Adipocyte (in vitro differentiated cells): Measurements from ENCODE around the gene SORCS2.

Source experiments
- DNase-seq: peaks from one replicate; pipeline ENCODE4 v3.0.0-alpha.2; 2015; ENCODE audit warnings: low read depth
- H3K27me3 ChIP-seq: replicated peaks from 2 replicates; pipeline ENCODE4 v1.7.0; 2013; ENCODE audit warnings: mild to moderate bottlenecking, low read length, moderate library complexity; ENCODE audit not compliant: control insufficient read depth, insufficient read depth
- H3K36me3 ChIP-seq: 2 replicates; pipeline ENCODE4 v1.7.0; 2013; ENCODE audit warnings: low read length, mild to moderate bottlenecking, moderate library complexity; ENCODE audit not compliant: control insufficient read depth, insufficient read depth, severe bottlenecking
- H3K4me1 ChIP-seq: 2 replicates; pipeline ENCODE4 v1.7.0; 2013; ENCODE audit warnings: mild to moderate bottlenecking, low read length, moderate library complexity; ENCODE audit not compliant: control insufficient read depth, insufficient read depth
- H3K4me3 ChIP-seq: 2 replicates; pipeline ENCODE4 v1.7.0; 2013; ENCODE audit warnings: mild to moderate bottlenecking, low read length, moderate library complexity
- H3K9ac ChIP-seq: 2 replicates; pipeline ENCODE4 v1.7.0; 2013; ENCODE audit warnings: mild to moderate bottlenecking, low read length, moderate library complexity
- H3K9me3 ChIP-seq: 2 replicates; pipeline ENCODE4 v1.7.0; 2013; ENCODE audit warnings: mild to moderate bottlenecking, low read length, moderate library complexity; ENCODE audit not compliant: control insufficient read depth

The SORCS2 gene

GRCh38 chr4:7276515-7276914 lies 84.2 kb downstream of the SORCS2 start:
- no peak for DNase-seq
- peaks cover 8% of the 10 kb centered on the region for H3K4me1 ChIP-seq
- no peaks in the 10 kb centered on the region for H3K36me3 ChIP-seq
- no peak overlapping the region for H3K9ac ChIP-seq
- no peaks in the 10 kb centered on the region for H3K9me3 ChIP-seq
- H3K27me3 ChIP-seq: peaks cover 13% of the 10 kb centered on the region
- no peak overlapping the region for H3K4me3 ChIP-seq

GRCh38 chr4:7278071-7278765 lies 85.9 kb downstream of the SORCS2 start:
- Histone ChIP-seq H3K27me3 (peaks cover 6% of the 10 kb centered on the region), H3K4me3 (no peak overlapping the region), H3K9ac (no peak overlapping the region), H3K36me3 (no peaks in the 10 kb centered on the region), H3K9me3 (no peaks in the 10 kb centered on the region), H3K4me1 (peaks cover 8% of the 10 kb centered on the region)
- no peak for DNase-seq

- Histone ChIP-seq H3K27me3 (peaks cover 6% of the 10 kb centered on the region), H3K4me3 (no peak overlapping the region), H3K4me1 (peaks cover 4% of the 10 kb centered on the region), H3K9me3 (no peaks in the 10 kb centered on the region), H3K9ac (no peak overlapping the region), H3K36me3 (no peaks in the 10 kb centered on the region)
- no peak for DNase-seq
These were observed 86.6 kb downstream of the SORCS2 start for GRCh38 chr4:7278981-7279380.

GRCh38 chr4:7279902-7280301 lies 87.6 kb downstream of the SORCS2 start:
- Histone ChIP-seq H3K4me3 (no peak overlapping the region), H3K9ac (no peak overlapping the region), H3K4me1 (peaks cover 3% of the 10 kb centered on the region), H3K36me3 (no peaks in the 10 kb centered on the region), H3K9me3 (no peaks in the 10 kb centered on the region), H3K27me3 (peaks cover 6% of the 10 kb centered on the region)
- no peak for DNase-seq

GRCh38 chr4:7280926-7281690 lies 88.8 kb downstream of the SORCS2 start:
- Histone ChIP-seq H3K4me3 (no peak overlapping the region), H3K27me3 (peaks cover 12% of the 10 kb centered on the region), H3K9me3 (no peaks in the 10 kb centered on the region), H3K36me3 (no peaks in the 10 kb centered on the region), H3K4me1 (peaks cover 3% of the 10 kb centered on the region), H3K9ac (no peak overlapping the region)
- DNase-seq: peak; percentile 37

- Histone ChIP-seq H3K27me3 (peaks cover 19% of the 10 kb centered on the region), H3K9me3 (no peaks in the 10 kb centered on the region), H3K36me3 (no peaks in the 10 kb centered on the region), H3K9ac (no peak overlapping the region), H3K4me3 (no peak overlapping the region), H3K4me1 (peaks cover 3% of the 10 kb centered on the region)
- DNase-seq: peak; percentile 21
These were observed 89.6 kb downstream of the SORCS2 start for GRCh38 chr4:7281691-7282665.

GRCh38 chr4:7282786-7283440 lies 90.6 kb downstream of the SORCS2 start:
- peaks cover 3% of the 10 kb centered on the region for H3K4me1 ChIP-seq
- no peaks in the 10 kb centered on the region for H3K36me3 ChIP-seq
- H3K27me3 ChIP-seq: peaks cover 29% of the 10 kb centered on the region
- H3K4me3 ChIP-seq: no peak overlapping the region
- H3K9me3 ChIP-seq: no peaks in the 10 kb centered on the region
- no peak overlapping the region for H3K9ac ChIP-seq
- no peak for DNase-seq

- Histone ChIP-seq H3K9me3 (no peaks in the 10 kb centered on the region), H3K27me3 (peaks cover 40% of the 10 kb centered on the region), H3K4me3 (no peak overlapping the region), H3K9ac (no peak overlapping the region), H3K4me1 (peaks cover 3% of the 10 kb centered on the region), H3K36me3 (no peaks in the 10 kb centered on the region)
- no peak for DNase-seq
These were observed 93.1 kb downstream of the SORCS2 start for GRCh38 chr4:7285244-7286094.

- no peaks in the 10 kb centered on the region for H3K9me3 ChIP-seq
- no peaks in the 10 kb centered on the region for H3K36me3 ChIP-seq
- peaks cover 41% of the 10 kb centered on the region for H3K27me3 ChIP-seq
- no peaks in the 10 kb centered on the region for H3K4me1 ChIP-seq
- no peak overlapping the region for H3K4me3 ChIP-seq
- H3K9ac ChIP-seq: no peak overlapping the region
- DNase-seq: no peak
These were observed 93.8 kb downstream of the SORCS2 start for GRCh38 chr4:7286170-7286569.

- no peak for DNase-seq
- peaks cover 44% of the 10 kb centered on the region for H3K27me3 ChIP-seq
- no peaks in the 10 kb centered on the region for H3K36me3 ChIP-seq
- H3K4me3 ChIP-seq: no peak overlapping the region
- H3K9me3 ChIP-seq: no peaks in the 10 kb centered on the region
- no peaks in the 10 kb centered on the region for H3K4me1 ChIP-seq
- no peak overlapping the region for H3K9ac ChIP-seq
These were observed 94.5 kb downstream of the SORCS2 start for GRCh38 chr4:7286798-7287197.
